IMR-90 (cell line): Measurements from ENCODE around the gene MINK1. TPM values are rescaled to one million over a fixed set of nuclear protein-coding genes. Genes with fewer than 3 reads are reported as not detected.

Source experiments
- ATAC-seq: fragments of 200-7000 bp; cut with Tn5 transposase; 2 replicates; pipeline ENCODE4 v1.9.1; 2020; ENCODE audit warnings: low read depth, mild to moderate bottlenecking, moderate library complexity
- BruUV-seq: library from RNA; stranded (reverse); fragments of 400-500 nt; replicated peaks from 2 replicates; lab custom pipeline; 2021; lab: Mats Ljungman, UMichigan
- CTCF ChIA-PET: fragments of 300-600 bp; formaldehyde crosslinking; extraction: SDS; loops from one replicate; lab custom pipeline; 2021; ENCODE audit warnings: antibody characterized with exemption; lab: Yijun Ruan, JAX
- POLR2A ChIA-PET: fragments of 300-600 bp; sonication (Branson Sonifier 250); formaldehyde crosslinking; loops from one replicate; lab custom pipeline; 2022; ENCODE audit warnings: antibody characterized with exemption; ENCODE audit not compliant: unreplicated experiment; lab: Charles Lee
- DNase-seq: peaks from one replicate; pipeline ENCODE4 v3.0.0; 2013
- H2AFZ ChIP-seq: replicated peaks from 2 replicates; pipeline ENCODE3; 2013; ENCODE audit warnings: low read length, mild to moderate bottlenecking; ENCODE audit not compliant: poor library complexity
- H2AK5ac ChIP-seq: 2 replicates; pipeline ENCODE4 v1.6.1; 2013; ENCODE audit warnings: low read depth, low read length, inconsistent platforms
- H2AK9ac ChIP-seq: replicated peaks from 2 replicates; pipeline ENCODE3; 2013; ENCODE audit warnings: mild to moderate bottlenecking, low read depth, low read length, moderate library complexity; ENCODE audit not compliant: poor library complexity
- H2BK120ac ChIP-seq: 2 replicates; pipeline ENCODE4 v1.6.1; 2013; ENCODE audit warnings: low read depth, low read length, inconsistent platforms
- H2BK15ac ChIP-seq: 3 replicates; pipeline ENCODE4 v1.6.1; 2013; ENCODE audit warnings: low read depth, low read length, inconsistent platforms
- H2BK20ac ChIP-seq: 2 replicates; pipeline ENCODE4 v1.6.1; 2013; ENCODE audit warnings: low read depth, mild to moderate bottlenecking, inconsistent platforms, low read length, moderate library complexity
- H2BK5ac ChIP-seq: 2 replicates; pipeline ENCODE4 v1.6.1; 2013; ENCODE audit warnings: mild to moderate bottlenecking, low read depth, low read length, inconsistent platforms; ENCODE audit not compliant: poor library complexity, severe bottlenecking
- H3K14ac ChIP-seq: replicated peaks from 2 replicates; pipeline ENCODE4 v1.6.1; 2013; ENCODE audit warnings: low read depth, low read length, inconsistent platforms
- H3K18ac ChIP-seq: 2 replicates; pipeline ENCODE4 v1.6.1; 2013; ENCODE audit warnings: low read depth, low read length, control low read depth
- H3K23ac ChIP-seq: 2 replicates; pipeline ENCODE4 v1.6.1; 2013; ENCODE audit warnings: low read depth, low read length, inconsistent platforms
- H3K27ac ChIP-seq: 2 replicates; pipeline ENCODE4 v1.5.1; 2013; ENCODE audit warnings: mild to moderate bottlenecking, control low read depth, low read length; ENCODE audit not compliant: insufficient read depth
- H3K27me3 ChIP-seq: 2 replicates; pipeline ENCODE4 v1.6.1; 2013; ENCODE audit warnings: low read length; ENCODE audit not compliant: control insufficient read depth, insufficient read depth
- H3K36me3 ChIP-seq: 2 replicates; pipeline ENCODE4 v1.6.1; 2013; ENCODE audit warnings: low read length, mixed read lengths; ENCODE audit not compliant: control insufficient read depth, insufficient read depth
- H3K4ac ChIP-seq: 2 replicates; pipeline ENCODE4 v1.6.1; 2013; ENCODE audit warnings: low read depth, low read length, inconsistent platforms
- H3K4me1 ChIP-seq: 2 replicates; pipeline ENCODE4 v1.6.1; 2013; ENCODE audit warnings: low read length, mixed read lengths; ENCODE audit not compliant: control insufficient read depth, insufficient read depth
- H3K4me2 ChIP-seq: 2 replicates; pipeline ENCODE4 v1.6.1; 2013; ENCODE audit warnings: low read depth, mild to moderate bottlenecking, control low read depth, low read length, moderate library complexity
- H3K4me3 ChIP-seq: 2 replicates; pipeline ENCODE4 v1.5.1; 2013; ENCODE audit warnings: low read depth, mild to moderate bottlenecking, control low read depth, low read length, moderate library complexity; ENCODE audit not compliant: insufficient read depth
- H3K56ac ChIP-seq: 2 replicates; pipeline ENCODE4 v1.6.1; 2013; ENCODE audit warnings: low read length, inconsistent platforms; ENCODE audit not compliant: insufficient read depth; ENCODE audit errors: extremely low read depth
- H3K79me1 ChIP-seq, 2 experiments: 2 replicates each; pipeline ENCODE4 v1.6.1; 2013; ENCODE audit warnings: low read length in 2 of 2, inconsistent platforms in 1 of 2, low read depth in 1 of 2
- H3K9ac ChIP-seq: 2 replicates; pipeline ENCODE4 v1.6.1; 2013; ENCODE audit warnings: low read depth, low read length, control low read depth
- H3K9me1 ChIP-seq: 2 replicates; pipeline ENCODE4 v1.6.1; 2013; ENCODE audit warnings: low read length, inconsistent platforms; ENCODE audit not compliant: insufficient read depth
- H3K9me3 ChIP-seq: 2 replicates; pipeline ENCODE4 v1.6.1; 2013; ENCODE audit warnings: low read length; ENCODE audit not compliant: control insufficient read depth, insufficient read depth
- H4K20me1 ChIP-seq: 2 replicates; pipeline ENCODE4 v1.6.1; 2013; ENCODE audit warnings: low read length, inconsistent platforms; ENCODE audit not compliant: insufficient read depth
- H4K5ac ChIP-seq: 2 replicates; pipeline ENCODE4 v1.6.1; 2013; ENCODE audit warnings: mild to moderate bottlenecking, low read depth, low read length, control low read depth
- H4K8ac ChIP-seq, 2 experiments: 2 replicates each; pipeline ENCODE4 v1.6.1; 2013; ENCODE audit warnings: low read depth in 2 of 2, low read length in 2 of 2, control low read depth in 1 of 2, inconsistent platforms in 1 of 2
- H4K91ac ChIP-seq: 2 replicates; pipeline ENCODE4 v1.6.1; 2013; ENCODE audit warnings: low read depth, low read length, inconsistent platforms; ENCODE audit not compliant: insufficient read depth
- BHLHE40 ChIP-seq: fragments of 150-350 bp; IDR thresholded peaks from 2 replicates; pipeline ENCODE4 v1.6.1; 2016; ENCODE audit warnings: mild to moderate bottlenecking, low read depth, low read length
- CHD1 ChIP-seq: IDR thresholded peaks from 2 replicates; pipeline ENCODE4 v1.6.1; 2012; ENCODE audit warnings: low read depth, low read length, improper control_type of control experiment
- CTCF ChIP-seq: conservative IDR thresholded peaks from 2 replicates; pipeline ENCODE4 v1.5.1; 2012; ENCODE audit warnings: mild to moderate bottlenecking, low read depth, low read length, improper control_type of control experiment
- ELK1 ChIP-seq: fragments of 150-350 bp; IDR thresholded peaks from 2 replicates; pipeline ENCODE4 v1.6.1; 2016; ENCODE audit warnings: low read depth, mild to moderate bottlenecking, low read length, moderate library complexity, borderline replicate concordance
- FOS ChIP-seq: fragments of 150-350 bp; IDR thresholded peaks from 2 replicates; pipeline ENCODE4 v1.6.1; 2016; ENCODE audit warnings: low read depth, low read length
- MAFK ChIP-seq: IDR thresholded peaks from 2 replicates; pipeline ENCODE4 v1.6.1; 2012; ENCODE audit warnings: low read depth, low read length, improper control_type of control experiment
- MAZ ChIP-seq: IDR thresholded peaks from 2 replicates; pipeline ENCODE4 v1.6.1; 2012; ENCODE audit warnings: low read depth, mild to moderate bottlenecking, low read length, improper control_type of control experiment, moderate library complexity, borderline replicate concordance
- MXI1 ChIP-seq: IDR thresholded peaks from 2 replicates; pipeline ENCODE4 v1.6.1; 2012; ENCODE audit warnings: low read depth, mild to moderate bottlenecking, low read length, moderate library complexity, borderline replicate concordance
- NFE2L2 ChIP-seq: fragments of 150-350 bp; IDR thresholded peaks from 2 replicates; pipeline ENCODE4 v1.6.1; 2016; ENCODE audit warnings: low read depth, mild to moderate bottlenecking, low read length
- POLR2A ChIP-seq: IDR thresholded peaks from 2 replicates; pipeline ENCODE4 v1.6.1; 2012; ENCODE audit warnings: mild to moderate bottlenecking, low read depth, low read length
- RAD21 ChIP-seq: IDR thresholded peaks from 2 replicates; pipeline ENCODE4 v1.6.1; 2012; ENCODE audit warnings: low read length, improper control_type of control experiment
- RCOR1 ChIP-seq: IDR thresholded peaks from 2 replicates; pipeline ENCODE4 v1.6.1; 2012; ENCODE audit warnings: mild to moderate bottlenecking, low read length, improper control_type of control experiment; ENCODE audit not compliant: insufficient replicate concordance
- RFX5 ChIP-seq: IDR thresholded peaks from 2 replicates; pipeline ENCODE4 v1.8.0; 2012; ENCODE audit warnings: low read depth, mild to moderate bottlenecking, low read length, moderate library complexity
- SMC3 ChIP-seq: fragments of 150-350 bp; IDR thresholded peaks from 2 replicates; pipeline ENCODE4 v1.6.1; 2016; ENCODE audit warnings: low read depth, mild to moderate bottlenecking, antibody characterized with exemption, low read length, moderate library complexity
- USF2 ChIP-seq: fragments of 150-350 bp; IDR thresholded peaks from 2 replicates; pipeline ENCODE4 v1.6.1; 2017; ENCODE audit warnings: mild to moderate bottlenecking, antibody characterized with exemption, low read length, low read depth
- WGBS, 2 experiments: methylation state at CpG; one replicate each; pipeline versions ENCODE4 v1.1.5 to v1.1.7; 2013; ENCODE audit warnings: missing lambda C conversion rate in 2 of 2; ENCODE audit not compliant: insufficient read length in 1 of 2; ENCODE audit errors: extremely low coverage in 2 of 2; 5-methylcytosine and 5-hydroxymethylcytosine counted together
- dilution Hi-C: fragments of 300-500 bp; cut with HindIII; formaldehyde crosslinking; loops from one replicate; pipeline ENCODE4 v1.14.3; 2018; ENCODE audit warnings: low sequenced_read_pairs; ENCODE audit not compliant: unreplicated experiment
- in situ Hi-C: fragments of 300-500 bp; cut with MboI; formaldehyde crosslinking; loops from 3 replicates; pipeline ENCODE4 v1.14.3; 2019; ENCODE audit warnings: low sequenced_read_pairs, inconsistent platforms, mixed read lengths
- intact Hi-C: fragments of 100-400 bp; cut with micrococcal nuclease; formaldehyde crosslinking; loops from 2 replicates; pipeline ENCODE4 v1.10.0; 2022
- polyA plus RNA-seq, 3 experiments: library from polyadenylated mRNA; depleted of rRNA; stranded (reverse); fragments of >200 nt; gene quantifications; 2 replicates each; pipeline ENCODE4 v1.2.3, GENCODE V29; 2012; ENCODE audit warnings: low replicate concordance in 1 of 3
- total RNA-seq: library from RNA; depleted of rRNA; stranded (reverse); fragments of >200 nt; gene quantifications from 2 replicates; pipeline ENCODE4 v1.2.3, GENCODE V29; 2012

Gene MINK1
- total and polyA plus RNA-seq, 2 of the 4 experiments (the other 2 are of a cell fraction) = 12.2 to 40.9 TPM

GRCh38 chr17:4846635-4847390 lies 13.7 kb downstream of the MINK1 start:
- no peak overlapping the region for H3K14ac ChIP-seq
- H2BK120ac ChIP-seq = no peak overlapping the region
- H3K4me3 ChIP-seq = no peak overlapping the region
- peaks cover 2% of the 10 kb centered on the region; the same call in 1 of the 2 replicates for H3K36me3 ChIP-seq
- ChIA-PET CTCF (no interaction called here), POLR2A (no interaction called here)
- H2BK20ac ChIP-seq = no peak overlapping the region
- no peak overlapping the region for H4K8ac ChIP-seq
- no peaks in the 10 kb centered on the region for H3K9me3 ChIP-seq
- no peak overlapping the region for H3K56ac ChIP-seq
- no peak overlapping the region for H3K9ac ChIP-seq
- intact Hi-C loops (no loop called here), dilution Hi-C loops (no loop called here), in situ Hi-C loops (no loop called here)
- H2BK15ac ChIP-seq = no peak overlapping the region
- no peak overlapping the region for H2AK9ac ChIP-seq
- WGBS, 2 experiments = 84% methylated on average over 5 of the region's 13 CpGs; no CpG with 5 or more reads in 1 of the 2 experiments
- ATAC-seq (no peak), DNase-seq (no peak)
- no peak overlapping the region for H2BK5ac ChIP-seq
- H3K27me3 ChIP-seq = no peaks in the 10 kb centered on the region
- BruUV-seq = no TSS peak
- H3K4me1 ChIP-seq = peaks cover 4% of the 10 kb centered on the region; the same call in 1 of the 2 replicates
- no peak overlapping the region for H3K18ac ChIP-seq
- peaks cover 81% of the 10 kb centered on the region for H4K20me1 ChIP-seq
- H4K5ac ChIP-seq = no peak overlapping the region
- H3K4me2 ChIP-seq = no peak overlapping the region
- H3K9me1 ChIP-seq = peaks cover 18% of the 10 kb centered on the region; the same call in 1 of the 2 replicates
- no peak overlapping the region for H3K4ac ChIP-seq
- H2AK5ac ChIP-seq = no peak overlapping the region
- no peak overlapping the region for H4K91ac ChIP-seq
- no peak overlapping the region for H3K27ac ChIP-seq
- no peak for TF ChIP-seq RCOR1
- no peak for TF ChIP-seq FOS
- TF ChIP-seq NFE2L2 = no peak
- TF ChIP-seq RFX5 = no peak
- no peak for TF ChIP-seq MAFK
- no peak for TF ChIP-seq POLR2A
- no peak for TF ChIP-seq MXI1
- TF ChIP-seq RAD21 = no peak
- no peak for TF ChIP-seq ELK1
- no peak for TF ChIP-seq BHLHE40
- TF ChIP-seq USF2 = no peak
- no peak for TF ChIP-seq SMC3
- no peak for TF ChIP-seq MAZ
- no peak for TF ChIP-seq CHD1
- TF ChIP-seq CTCF = no peak
- no peak overlapping the region for H3K23ac ChIP-seq
- H2AFZ ChIP-seq = no peak overlapping the region
- H3K79me1 ChIP-seq = peaks cover 51 to 82% of the 10 kb centered on the region in 2 experiments
